Kidney (tissue), 14 donors: ENCODE results near the gene CADM4. TPM values are rescaled to one million over a fixed set of nuclear protein-coding genes. Genes with fewer than 3 reads are reported as not detected.
A peak's percentile ranks its signal among the peaks of the same experiment; 100 is the strongest.

Experiments used
- DNase-seq, 5 donors: peaks; one replicate each; pipeline ENCODE4 v3.0.0-alpha.2; 2013 to 2020
- FAIRE-seq: peaks from 2 replicates; lab custom pipeline; 2012; peaks lifted over from hg19 to GRCh38; lab: Jason Lieb, UNC
- H3K27ac ChIP-seq, 2 donors: one replicate each; pipeline ENCODE4 v1.7.0; 2013; ENCODE audit warnings: low read depth in 2 of 2, low read length in 2 of 2, inconsistent platforms in 1 of 2
- H3K27me3 ChIP-seq: one replicate; pipeline ENCODE4 v1.7.1; 2013; ENCODE audit warnings: low read length, inconsistent platforms; ENCODE audit not compliant: control insufficient read depth, insufficient read depth
- H3K36me3 ChIP-seq, 3 donors: one replicate each; pipeline versions ENCODE4 v1.7.0 to v1.7.1; 2013; ENCODE audit warnings: low read length in 3 of 3, control low read depth in 1 of 3, inconsistent platforms in 1 of 3; ENCODE audit not compliant: insufficient read depth in 3 of 3, control insufficient read depth in 2 of 3
- H3K4me1 ChIP-seq, 3 donors: one replicate each; pipeline versions ENCODE4 v1.7.0 to v1.7.1; 2013; ENCODE audit warnings: low read length in 3 of 3, inconsistent platforms in 1 of 3, low read depth in 1 of 3; ENCODE audit not compliant: control insufficient read depth in 2 of 3, insufficient read depth in 2 of 3
- H3K4me3 ChIP-seq, 3 donors: one replicate each; pipeline versions ENCODE4 v1.7.0 to v1.8.1; 2013; ENCODE audit warnings: low read length in 3 of 3, control low read depth in 1 of 3, inconsistent platforms in 1 of 3
- H3K9ac ChIP-seq, 3 donors: one replicate each; pipeline versions ENCODE4 v1.7.0 to v1.7.1; 2013; ENCODE audit warnings: low read length in 3 of 3, control low read depth in 1 of 3, inconsistent platforms in 1 of 3
- H3K9me3 ChIP-seq, 3 donors: one replicate each; pipeline versions ENCODE4 v1.7.0 to v1.7.1; 2013; ENCODE audit warnings: low read length in 3 of 3, control low read depth in 1 of 3, inconsistent platforms in 1 of 3; ENCODE audit not compliant: control insufficient read depth in 2 of 3, insufficient read depth in 1 of 3
- intact Hi-C: fragments of 100-400 bp; cut with DNase I; formaldehyde crosslinking; loops from one replicate; pipeline ENCODE4 v1.11.1; 2022
- polyA plus RNA-seq: library from polyadenylated mRNA; stranded (reverse); fragments of 350-450 nt; fragmentation: Illumina TruSeq; extraction: RNeasy Lipid Tissue Mini Kit (QIAGEN cat#74804); gene quantifications from one replicate; pipeline ENCODE4 v1.2.3, GENCODE V29; 2014; ENCODE audit warnings: low read depth, low replicate concordance; ENCODE audit not compliant: insufficient read depth
- total RNA-seq: library from RNA; stranded (reverse); fragmentation: NEBNext Ultra II Directional; extraction: Animal tissue kit (Norgen Biotek cat#: 25700); gene quantifications from one replicate; pipeline ENCODE4 v1.2.1, GENCODE V29; 2021
- TF ChIP-seq, protein P1 (sequence below): IDR thresholded peaks from 3 replicates; pipeline ENCODE4 v1.5.1; 2012; ENCODE audit warnings: mild to moderate bottlenecking, moderate library complexity, borderline replicate concordance; ENCODE audit not compliant: insufficient read depth; ENCODE audit errors: extremely low read depth
- donor health status: control.
- donor health status: control.
- donor health status: control.
- donor health status: control.
- donor health status: control.
- donor health status: DM: yes; HTN: yes; CAD: no.
- donor health status: Normal renal cell carcinoma (clear cell type).

CADM4 gene
- total and polyA plus RNA-seq, 2 donors from 2014 or later: 25.3 to 47.0 TPM

DNA sequence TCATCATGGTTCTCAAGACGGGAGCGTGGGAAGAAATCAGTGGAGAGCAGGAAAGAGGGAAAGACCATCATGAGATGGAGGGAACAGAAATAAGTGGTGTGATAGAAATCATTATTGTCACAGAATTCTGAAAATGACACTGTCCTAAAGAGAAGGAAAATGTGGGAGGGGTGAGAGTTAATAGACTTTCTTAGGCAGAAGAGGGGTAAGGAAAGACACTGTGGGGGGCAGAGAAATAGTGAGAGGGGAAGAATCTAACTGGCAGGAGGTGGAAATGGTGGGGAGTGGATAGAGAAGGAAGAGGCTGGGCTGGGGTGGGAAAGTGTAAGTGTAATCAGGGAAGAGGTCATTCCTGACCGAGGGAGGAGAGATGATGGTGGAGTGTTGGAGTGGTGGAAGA is 60.9 kb downstream of the CADM4 start:
- DNase-seq (no peak), FAIRE-seq (no peak)
- Histone ChIP-seq H3K36me3 (no peaks in the 10 kb centered on the region), H3K4me3 (no peak overlapping the region), H3K27ac (no peak overlapping the region), H3K9ac (no peak overlapping the region), H3K4me1 (peaks cover 0 to 29% (median 18%) of the 10 kb centered on the region in 3 donors), H3K9me3 (no peaks in the 10 kb centered on the region), H3K27me3 (no peaks in the 10 kb centered on the region)
- intact Hi-C loops: no loop called here
- TF ChIP-seq, protein P1, sequence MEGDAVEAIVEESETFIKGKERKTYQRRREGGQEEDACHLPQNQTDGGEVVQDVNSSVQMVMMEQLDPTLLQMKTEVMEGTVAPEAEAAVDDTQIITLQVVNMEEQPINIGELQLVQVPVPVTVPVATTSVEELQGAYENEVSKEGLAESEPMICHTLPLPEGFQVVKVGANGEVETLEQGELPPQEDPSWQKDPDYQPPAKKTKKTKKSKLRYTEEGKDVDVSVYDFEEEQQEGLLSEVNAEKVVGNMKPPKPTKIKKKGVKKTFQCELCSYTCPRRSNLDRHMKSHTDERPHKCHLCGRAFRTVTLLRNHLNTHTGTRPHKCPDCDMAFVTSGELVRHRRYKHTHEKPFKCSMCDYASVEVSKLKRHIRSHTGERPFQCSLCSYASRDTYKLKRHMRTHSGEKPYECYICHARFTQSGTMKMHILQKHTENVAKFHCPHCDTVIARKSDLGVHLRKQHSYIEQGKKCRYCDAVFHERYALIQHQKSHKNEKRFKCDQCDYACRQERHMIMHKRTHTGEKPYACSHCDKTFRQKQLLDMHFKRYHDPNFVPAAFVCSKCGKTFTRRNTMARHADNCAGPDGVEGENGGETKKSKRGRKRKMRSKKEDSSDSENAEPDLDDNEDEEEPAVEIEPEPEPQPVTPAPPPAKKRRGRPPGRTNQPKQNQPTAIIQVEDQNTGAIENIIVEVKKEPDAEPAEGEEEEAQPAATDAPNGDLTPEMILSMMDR: no peak

DNA sequence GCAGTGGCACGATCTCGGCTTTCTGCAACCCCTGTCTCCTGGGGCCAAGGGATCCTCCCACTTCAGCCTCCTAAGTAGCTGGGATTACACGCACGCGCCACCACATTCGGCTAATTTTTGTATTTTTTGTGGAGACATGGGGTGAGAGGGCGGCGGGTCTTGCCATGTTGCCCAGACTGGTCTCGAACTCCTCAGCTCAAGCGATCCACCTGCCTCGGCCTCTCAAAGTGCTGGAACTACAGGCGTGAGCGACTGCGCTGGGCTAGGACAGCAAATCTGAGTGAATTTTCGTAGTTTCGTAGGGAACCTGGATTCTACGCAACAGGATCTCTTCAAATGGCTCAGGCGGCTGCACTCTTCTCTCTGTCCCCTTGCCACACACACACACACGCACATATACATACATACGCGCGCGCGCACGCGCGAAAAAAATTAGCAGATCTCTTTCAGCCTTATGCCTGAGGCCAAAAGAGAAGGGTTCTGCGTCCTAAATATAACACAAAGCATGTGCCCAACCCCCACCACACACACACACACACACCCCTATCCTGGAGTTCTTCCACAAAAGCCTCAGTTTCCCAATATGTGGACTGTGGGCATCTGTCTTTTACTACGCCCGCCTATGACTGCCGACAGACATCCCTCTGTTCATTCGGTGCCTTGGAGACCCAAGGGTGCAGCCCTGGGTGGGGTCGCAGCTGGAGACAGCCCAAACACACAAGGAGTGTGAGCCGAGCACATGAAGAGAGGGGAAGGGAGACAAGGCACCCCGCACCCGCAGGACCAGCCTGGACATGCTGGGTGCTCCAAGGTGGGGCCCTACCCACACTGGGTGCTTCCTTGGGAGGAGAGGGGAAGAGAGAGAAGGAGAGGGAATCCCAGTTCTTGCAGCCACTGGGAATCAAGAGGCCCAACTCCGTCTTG is 63.4 kb downstream of the CADM4 start:
- Histone ChIP-seq H3K9me3 (no peaks in the 10 kb centered on the region), H3K4me3 (peak overlapping the region; percentile 23 to 62 (median 60)), H3K27ac (peak overlapping the region in 1 of 2 donors; percentile 51), H3K27me3 (no peaks in the 10 kb centered on the region), H3K9ac (peak overlapping the region in 1 of 3 donors; percentile 31), H3K36me3 (peaks cover 0 to 6% (median 0%) of the 10 kb centered on the region in 3 donors), H3K4me1 (peaks cover 0 to 16% (median 8%) of the 10 kb centered on the region in 3 donors)
- DNase-seq (peak in 2 of 5 donors; percentile 74 to 76), FAIRE-seq (no peak)
- intact Hi-C loops: no loop called here
- TF ChIP-seq, protein P1: no peak

DNA sequence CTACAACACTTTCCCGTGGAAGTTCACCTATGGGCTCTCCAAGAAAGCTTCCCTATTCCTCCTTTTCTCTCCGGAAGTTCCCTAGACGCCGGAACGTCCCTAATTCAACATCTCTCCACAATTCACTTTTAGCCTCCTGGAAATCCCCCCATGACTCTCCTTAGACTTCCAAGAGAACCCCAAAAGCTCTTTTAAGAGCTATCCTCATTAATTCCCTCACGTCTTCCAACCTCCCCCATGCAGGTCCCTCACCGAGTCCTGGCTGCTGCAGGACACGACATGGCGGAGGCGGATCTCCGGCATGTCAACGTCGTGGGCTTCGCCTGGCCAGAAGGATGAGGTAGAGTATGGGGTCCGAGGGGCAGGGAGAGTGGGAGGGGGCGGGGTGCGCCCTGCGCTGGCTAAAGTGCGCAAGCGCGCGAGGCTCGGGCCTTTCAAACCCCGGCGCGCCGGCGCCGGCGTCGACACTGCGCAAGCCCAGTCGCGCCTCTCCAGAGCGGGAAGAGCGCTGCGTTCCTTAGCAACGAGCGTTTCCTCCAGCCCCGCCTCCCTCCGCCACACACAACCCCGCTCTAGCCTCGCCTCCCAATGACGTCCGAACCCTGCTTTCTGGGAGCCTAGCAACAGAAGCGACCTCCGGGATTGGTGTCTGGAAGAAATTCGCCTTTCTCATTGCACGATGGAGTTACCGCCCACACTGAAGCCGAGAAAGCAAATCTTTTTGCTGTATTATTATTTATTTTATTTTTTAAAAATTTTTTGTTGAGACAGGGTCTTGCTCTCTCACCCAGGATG is 64.3 kb downstream of the CADM4 start, which contains the start of the genes PINLYP and XRCC1:
Gene PINLYP (plus strand): TSS at position 646 of the 795 bp plus-strand sequence. CDS start 1,391 bp downstream, outside the sequence.
Gene XRCC1 (minus strand): TSS at position 372 of the 795 bp plus-strand sequence. CDS start 69 bp downstream, at position 303.
- H3K27ac ChIP-seq: peak within 1 kb of the TSS; percentile 62 to 65
- intact Hi-C loops: no loop called here
- FAIRE-seq: peak; percentile 99

More for the DNA sequence above, 64.3 kb downstream of the CADM4 start, which contains the start of the genes PINLYP and XRCC1:
- peaks cover 0 to 6% (median 0%) of the 10 kb centered on the region in 3 donors for H3K36me3 ChIP-seq
- no peaks in the 10 kb centered on the region for H3K9me3 ChIP-seq
- H3K4me1 ChIP-seq: peaks cover 0 to 13% (median 5%) of the 10 kb centered on the region in 3 donors
- TF ChIP-seq, protein P1: no peak
- peak within 1 kb of the TSS; percentile 69 to 94 (median 74) for H3K9ac ChIP-seq
- no peaks in the 10 kb centered on the region for H3K27me3 ChIP-seq
- DNase-seq: peak; percentile 99 to 100 (median 99)
- peak within 1 kb of the TSS; percentile 76 to 98 (median 89) for H3K4me3 ChIP-seq
